H1 (cell line): ENCODE measurements around the gene CCDC88C. TPM values are rescaled to one million over a fixed set of nuclear protein-coding genes. Genes with fewer than 3 reads are reported as not detected.

Experiments
- ASH2L ChIP-seq: fragments of 200-600, 300-600 bp; sonication (generic); IDR thresholded peaks from one replicate; pipeline ENCODE4 v1.7.1; 2017; ENCODE audit warnings: low read length
- CBX5 ChIP-seq: fragments of 300-800, 300-1000 bp; sonication (generic); IDR thresholded peaks from 2 replicates; pipeline ENCODE4 v1.7.1; 2016; ENCODE audit warnings: antibody characterized with exemption, low read length, low read depth
- CHD7 ChIP-seq: fragments of 300-600 bp; sonication (generic); IDR thresholded peaks from 2 replicates; pipeline ENCODE4 v1.7.1; 2012; ENCODE audit warnings: low read length, moderate library complexity, mild to moderate bottlenecking, inconsistent platforms; ENCODE audit not compliant: insufficient replicate concordance
- CREB1 ChIP-seq: IDR thresholded peaks from 2 replicates; pipeline ENCODE4 v1.6.1; 2012; ENCODE audit warnings: inconsistent platforms
- RBBP5 ChIP-seq: IDR thresholded peaks from 2 replicates; pipeline ENCODE4 v1.7.1; 2012; ENCODE audit warnings: low read depth, mild to moderate bottlenecking, inconsistent platforms, low read length, moderate library complexity, borderline replicate concordance
- SP4 ChIP-seq: IDR thresholded peaks from 2 replicates; pipeline ENCODE4 v1.6.1; 2012; ENCODE audit warnings: low read length, inconsistent platforms
- TAF1 ChIP-seq: IDR thresholded peaks from 2 replicates; pipeline ENCODE4 v1.6.1; 2011; ENCODE audit warnings: mild to moderate bottlenecking, low read depth, low read length
- polyA plus RNA-seq, 7 experiments: library from polyadenylated mRNA; depleted of rRNA in 3 of 7; stranded (reverse) in 5 of 7; unstranded in 2 of 7; fragments of >200 nt in 5 of 7; fragments of 200-250 nt in 2 of 7; gene quantifications; 1 replicate in 5 of 7; 2 replicates in 1 of 7; 4 replicates in 1 of 7; pipeline versions ENCODE4 v1.2.1 to v1.2.3, GENCODE V29; 2011 to 2013; ENCODE audit warnings: missing spikeins in 2 of 7, mixed read lengths in 2 of 7
- total RNA-seq: library from RNA; stranded (reverse); fragmentation: NEBNext Ultra II Directional; extraction: Animal tissue kit (Norgen Biotek cat#: 25700); gene quantifications from 2 replicates; pipeline ENCODE4 v1.2.1, GENCODE V29; 2021
- TF ChIP-seq, protein P1 (sequence below), 3 experiments: IDR thresholded peaks; 1 replicate in 2 of 3; 2 replicates in 1 of 3; pipeline versions ENCODE4 v1.5.1 to v1.6.1; 2011; ENCODE audit warnings: low read length in 3 of 3, mild to moderate bottlenecking in 3 of 3, inconsistent platforms in 2 of 3, low read depth in 1 of 3, moderate library complexity in 1 of 3; ENCODE audit not compliant: insufficient read depth in 1 of 3; ENCODE audit errors: control extremely low read depth in 1 of 3

The CCDC88C gene
- total and polyA plus RNA-seq, 2 of the 8 experiments (the other 6 are each of a cell fraction or from before 2014, with no cell fraction given): 10.3 to 57.7 TPM

- TF ChIP-seq CHD7 (no peak), ASH2L (no peak), TAF1 (no peak), CREB1 (no peak), SP4 (no peak), CBX5 (no peak), RBBP5 (no peak)
- TF ChIP-seq, protein P1, sequence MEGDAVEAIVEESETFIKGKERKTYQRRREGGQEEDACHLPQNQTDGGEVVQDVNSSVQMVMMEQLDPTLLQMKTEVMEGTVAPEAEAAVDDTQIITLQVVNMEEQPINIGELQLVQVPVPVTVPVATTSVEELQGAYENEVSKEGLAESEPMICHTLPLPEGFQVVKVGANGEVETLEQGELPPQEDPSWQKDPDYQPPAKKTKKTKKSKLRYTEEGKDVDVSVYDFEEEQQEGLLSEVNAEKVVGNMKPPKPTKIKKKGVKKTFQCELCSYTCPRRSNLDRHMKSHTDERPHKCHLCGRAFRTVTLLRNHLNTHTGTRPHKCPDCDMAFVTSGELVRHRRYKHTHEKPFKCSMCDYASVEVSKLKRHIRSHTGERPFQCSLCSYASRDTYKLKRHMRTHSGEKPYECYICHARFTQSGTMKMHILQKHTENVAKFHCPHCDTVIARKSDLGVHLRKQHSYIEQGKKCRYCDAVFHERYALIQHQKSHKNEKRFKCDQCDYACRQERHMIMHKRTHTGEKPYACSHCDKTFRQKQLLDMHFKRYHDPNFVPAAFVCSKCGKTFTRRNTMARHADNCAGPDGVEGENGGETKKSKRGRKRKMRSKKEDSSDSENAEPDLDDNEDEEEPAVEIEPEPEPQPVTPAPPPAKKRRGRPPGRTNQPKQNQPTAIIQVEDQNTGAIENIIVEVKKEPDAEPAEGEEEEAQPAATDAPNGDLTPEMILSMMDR (IDR thresholded peaks at IDR 0.05; ENCODE audit: control extremely low read depth in 1 of 3, insufficient read depth in 1 of 3, low read depth in 1 of 3, low read length in 3 of 3): no peak
- TF ChIP-seq, all 59 proteins: peak for 0
Observed at GRCh38 chr14:91269076-91269991, 148.3 kb downstream of the CCDC88C start (continued).
